Measurements from ENCODE around the gene EPHB2.

DNA sequence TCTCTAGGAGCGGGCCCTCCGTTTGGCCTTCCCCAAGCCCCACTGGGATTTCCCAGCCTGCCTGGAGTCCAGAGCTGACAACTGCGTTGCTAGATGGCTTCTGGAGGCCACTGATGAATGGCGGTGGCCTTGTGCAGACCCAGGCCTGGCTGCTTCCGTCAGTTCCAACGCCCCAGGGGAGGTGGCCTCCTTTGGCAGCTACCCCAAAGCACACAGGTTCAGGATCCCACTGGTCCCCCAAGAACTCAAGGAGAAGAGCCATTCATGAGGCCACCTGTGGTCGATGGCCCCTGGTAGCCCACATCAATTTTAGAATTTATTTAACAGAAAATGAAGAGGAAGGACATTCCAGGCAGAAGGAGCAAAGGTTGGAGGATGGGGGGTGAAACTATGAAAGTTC is 176.9 kb downstream of the EPHB2 start:
- TF ChIP-seq, protein P1, sequence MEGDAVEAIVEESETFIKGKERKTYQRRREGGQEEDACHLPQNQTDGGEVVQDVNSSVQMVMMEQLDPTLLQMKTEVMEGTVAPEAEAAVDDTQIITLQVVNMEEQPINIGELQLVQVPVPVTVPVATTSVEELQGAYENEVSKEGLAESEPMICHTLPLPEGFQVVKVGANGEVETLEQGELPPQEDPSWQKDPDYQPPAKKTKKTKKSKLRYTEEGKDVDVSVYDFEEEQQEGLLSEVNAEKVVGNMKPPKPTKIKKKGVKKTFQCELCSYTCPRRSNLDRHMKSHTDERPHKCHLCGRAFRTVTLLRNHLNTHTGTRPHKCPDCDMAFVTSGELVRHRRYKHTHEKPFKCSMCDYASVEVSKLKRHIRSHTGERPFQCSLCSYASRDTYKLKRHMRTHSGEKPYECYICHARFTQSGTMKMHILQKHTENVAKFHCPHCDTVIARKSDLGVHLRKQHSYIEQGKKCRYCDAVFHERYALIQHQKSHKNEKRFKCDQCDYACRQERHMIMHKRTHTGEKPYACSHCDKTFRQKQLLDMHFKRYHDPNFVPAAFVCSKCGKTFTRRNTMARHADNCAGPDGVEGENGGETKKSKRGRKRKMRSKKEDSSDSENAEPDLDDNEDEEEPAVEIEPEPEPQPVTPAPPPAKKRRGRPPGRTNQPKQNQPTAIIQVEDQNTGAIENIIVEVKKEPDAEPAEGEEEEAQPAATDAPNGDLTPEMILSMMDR (conservative IDR thresholded peaks at IDR 0.05; ENCODE audit: low read length), result no peak
- no peak for TF ChIP-seq EZH2phosphoT487 (IDR thresholded peaks at IDR 0.05; ENCODE audit: borderline replicate concordance)

Measured in Loucy (cell line).